Measurements from ENCODE around the gene IL31RA.
"Not testable (repeated sequence)": the region's sequence is repeated elsewhere in the genome, so short reads cannot be mapped to it uniquely, and the experiment has no call there.

GRCh38 chr5:55937598-55937997 lies 86.4 kb downstream of the IL31RA start:
- TF ChIP-seq, protein P1, sequence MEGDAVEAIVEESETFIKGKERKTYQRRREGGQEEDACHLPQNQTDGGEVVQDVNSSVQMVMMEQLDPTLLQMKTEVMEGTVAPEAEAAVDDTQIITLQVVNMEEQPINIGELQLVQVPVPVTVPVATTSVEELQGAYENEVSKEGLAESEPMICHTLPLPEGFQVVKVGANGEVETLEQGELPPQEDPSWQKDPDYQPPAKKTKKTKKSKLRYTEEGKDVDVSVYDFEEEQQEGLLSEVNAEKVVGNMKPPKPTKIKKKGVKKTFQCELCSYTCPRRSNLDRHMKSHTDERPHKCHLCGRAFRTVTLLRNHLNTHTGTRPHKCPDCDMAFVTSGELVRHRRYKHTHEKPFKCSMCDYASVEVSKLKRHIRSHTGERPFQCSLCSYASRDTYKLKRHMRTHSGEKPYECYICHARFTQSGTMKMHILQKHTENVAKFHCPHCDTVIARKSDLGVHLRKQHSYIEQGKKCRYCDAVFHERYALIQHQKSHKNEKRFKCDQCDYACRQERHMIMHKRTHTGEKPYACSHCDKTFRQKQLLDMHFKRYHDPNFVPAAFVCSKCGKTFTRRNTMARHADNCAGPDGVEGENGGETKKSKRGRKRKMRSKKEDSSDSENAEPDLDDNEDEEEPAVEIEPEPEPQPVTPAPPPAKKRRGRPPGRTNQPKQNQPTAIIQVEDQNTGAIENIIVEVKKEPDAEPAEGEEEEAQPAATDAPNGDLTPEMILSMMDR (conservative IDR thresholded peaks at IDR 0.05; ENCODE audit: low read length): not testable (repeated sequence)
- TF ChIP-seq EZH2phosphoT487 (IDR thresholded peaks at IDR 0.05; ENCODE audit: borderline replicate concordance, low read depth, low read length): not testable (repeated sequence)

All from OCI-LY7 (cell line).